OCI-LY1 (cell line): ENCODE data around the gene HYI.
"Not testable (repeated sequence)": the region's sequence is repeated elsewhere in the genome, so short reads cannot be mapped to it uniquely, and the experiment has no call there.

Source experiments
- H2AFZ ChIP-seq: fragments of 200-600 bp; sonication (generic), shearing (Covaris generic); 2 replicates; pipeline ENCODE4 v1.6.0; 2014; ENCODE audit warnings: antibody characterized with exemption, mild to moderate bottlenecking, low read length
- H3F3A ChIP-seq: fragments of 200-600 bp; sonication (generic), shearing (Covaris generic); 2 replicates; pipeline ENCODE4 v1.6.0; 2014; ENCODE audit warnings: mild to moderate bottlenecking, antibody characterized with exemption, low read length, moderate library complexity; ENCODE audit not compliant: insufficient read depth
- H3K27ac ChIP-seq: fragments of 200-600 bp; sonication (generic); 2 replicates; pipeline ENCODE4 v1.5.1; 2014; ENCODE audit warnings: low read length, mixed run types, mild to moderate bottlenecking, low read depth; ENCODE audit not compliant: poor library complexity, severe bottlenecking
- H3K27me3 ChIP-seq: fragments of 200-600 bp; sonication (generic); 2 replicates; pipeline ENCODE4 v1.6.0; 2014; ENCODE audit warnings: antibody characterized with exemption, mild to moderate bottlenecking, low read length, moderate library complexity; ENCODE audit not compliant: insufficient read depth
- H3K36me3 ChIP-seq: fragments of 200-600 bp; sonication (generic); 2 replicates; pipeline ENCODE4 v1.6.1; 2014; ENCODE audit warnings: mild to moderate bottlenecking, antibody characterized with exemption, low read length, moderate library complexity, mixed read lengths; ENCODE audit not compliant: insufficient read depth
- H3K4me1 ChIP-seq: fragments of 200-600 bp; sonication (generic); 2 replicates; pipeline ENCODE4 v1.5.1; 2014; ENCODE audit warnings: mild to moderate bottlenecking, low read length, moderate library complexity; ENCODE audit not compliant: insufficient read depth, severe bottlenecking
- H3K4me2 ChIP-seq: fragments of 200-600 bp; sonication (generic), shearing (Covaris generic); 2 replicates; pipeline ENCODE4 v1.6.1; 2014; ENCODE audit warnings: low read length
- H3K4me3 ChIP-seq: fragments of 200-600 bp; sonication (generic); 2 replicates; pipeline ENCODE4 v1.5.1; 2014; ENCODE audit warnings: low read length, low read depth, mild to moderate bottlenecking, mixed read lengths; ENCODE audit not compliant: poor library complexity, severe bottlenecking
- H3K79me2 ChIP-seq: fragments of 200-600 bp; shearing (Covaris generic); 2 replicates; pipeline ENCODE4 v1.6.1; 2016; ENCODE audit warnings: mixed run types, low read length, mixed read lengths; ENCODE audit not compliant: insufficient read depth
- H3K9ac ChIP-seq: fragments of 200-600 bp; sonication (generic), shearing (Covaris generic); 2 replicates; pipeline ENCODE4 v1.6.1; 2014; ENCODE audit warnings: mild to moderate bottlenecking, low read length, mixed read lengths
- H3K9me2 ChIP-seq: fragments of 200-600 bp; sonication (generic), shearing (Covaris generic); 2 replicates; pipeline ENCODE4 v1.6.1; 2014; ENCODE audit warnings: low read depth, mild to moderate bottlenecking, low read length, mixed read lengths
- H3K9me3 ChIP-seq: fragments of 200-600 bp; shearing (Covaris generic); 2 replicates; pipeline ENCODE4 v1.6.1; 2014; ENCODE audit warnings: low read length, mixed read lengths
- H4K20me1 ChIP-seq: fragments of 200-600 bp; sonication (generic), shearing (Covaris generic); 2 replicates; pipeline ENCODE4 v1.6.0; 2016; ENCODE audit warnings: mild to moderate bottlenecking, low read length; ENCODE audit not compliant: insufficient read depth
- EZH2 ChIP-seq: fragments of 200-600 bp; sonication (generic), shearing (Covaris generic); IDR thresholded peaks from 2 replicates; pipeline ENCODE4 v1.8.0; 2017; ENCODE audit warnings: borderline replicate concordance, mixed run types, mild to moderate bottlenecking, antibody characterized with exemption, low read length, moderate library complexity, mixed read lengths
- TF ChIP-seq, protein P1 (sequence below): fragments of 200-600 bp; sonication (generic), shearing (Covaris generic); IDR thresholded peaks from 2 replicates; pipeline ENCODE4 v1.5.1; 2017; ENCODE audit warnings: mild to moderate bottlenecking, antibody characterized with exemption, low read length, moderate library complexity, mixed read lengths

HYI gene

DNA sequence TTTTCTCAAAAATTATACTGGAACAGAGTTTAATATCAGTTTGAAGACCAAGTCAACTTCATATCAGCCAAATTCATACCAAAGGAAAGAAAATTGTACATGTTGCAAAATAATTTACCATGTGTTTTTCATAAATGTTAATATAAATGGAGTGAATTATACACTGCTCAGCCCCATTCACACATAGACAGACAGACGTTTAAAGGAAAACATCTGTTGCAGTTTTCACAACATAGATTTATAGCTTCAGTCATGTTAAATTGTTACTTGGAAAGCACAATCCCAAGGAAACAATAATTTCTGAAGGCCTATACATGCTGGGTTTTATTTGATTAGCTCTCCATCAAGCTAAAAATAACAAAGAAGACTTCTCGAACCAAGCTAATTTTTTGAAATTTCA lies 27.8 kb upstream of the HYI start:
- Histone ChIP-seq H3K79me2 (no peaks in the 10 kb centered on the region), H3K9ac (no peak overlapping the region), H3K9me2 (no peaks in the 10 kb centered on the region), H3K9me3 (0 out of 2 replicates have a peak, but pooled peaks cover 3% of the 10 kb centered on the region), H4K20me1 (no peaks in the 10 kb centered on the region), H2AFZ (no peak overlapping the region), H3K27ac (no peak overlapping the region), H3K27me3 (no peaks in the 10 kb centered on the region), H3K36me3 (no peaks in the 10 kb centered on the region), H3K4me1 (no peaks in the 10 kb centered on the region), H3K4me2 (no peak overlapping the region), H3K4me3 (no peak overlapping the region), H3F3A (no peaks in the 10 kb centered on the region)
- no peak for TF ChIP-seq EZH2
- TF ChIP-seq, protein P1, sequence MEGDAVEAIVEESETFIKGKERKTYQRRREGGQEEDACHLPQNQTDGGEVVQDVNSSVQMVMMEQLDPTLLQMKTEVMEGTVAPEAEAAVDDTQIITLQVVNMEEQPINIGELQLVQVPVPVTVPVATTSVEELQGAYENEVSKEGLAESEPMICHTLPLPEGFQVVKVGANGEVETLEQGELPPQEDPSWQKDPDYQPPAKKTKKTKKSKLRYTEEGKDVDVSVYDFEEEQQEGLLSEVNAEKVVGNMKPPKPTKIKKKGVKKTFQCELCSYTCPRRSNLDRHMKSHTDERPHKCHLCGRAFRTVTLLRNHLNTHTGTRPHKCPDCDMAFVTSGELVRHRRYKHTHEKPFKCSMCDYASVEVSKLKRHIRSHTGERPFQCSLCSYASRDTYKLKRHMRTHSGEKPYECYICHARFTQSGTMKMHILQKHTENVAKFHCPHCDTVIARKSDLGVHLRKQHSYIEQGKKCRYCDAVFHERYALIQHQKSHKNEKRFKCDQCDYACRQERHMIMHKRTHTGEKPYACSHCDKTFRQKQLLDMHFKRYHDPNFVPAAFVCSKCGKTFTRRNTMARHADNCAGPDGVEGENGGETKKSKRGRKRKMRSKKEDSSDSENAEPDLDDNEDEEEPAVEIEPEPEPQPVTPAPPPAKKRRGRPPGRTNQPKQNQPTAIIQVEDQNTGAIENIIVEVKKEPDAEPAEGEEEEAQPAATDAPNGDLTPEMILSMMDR = no peak

GRCh38 chr1:43479414-43479813 lies 25.7 kb upstream of the HYI start:
- no peak for TF ChIP-seq EZH2
- TF ChIP-seq, protein P1 = no peak
- no peak overlapping the region for H3K4me2 ChIP-seq
- no peak overlapping the region for H3K9ac ChIP-seq
- 0 out of 2 replicates have a peak, but pooled peaks cover 3% of the 10 kb centered on the region for H3K9me3 ChIP-seq
- H3K36me3 ChIP-seq = no peaks in the 10 kb centered on the region
- H4K20me1 ChIP-seq = no peaks in the 10 kb centered on the region
- H3K27ac ChIP-seq = no peak overlapping the region
- no peaks in the 10 kb centered on the region for H3K4me1 ChIP-seq
- no peaks in the 10 kb centered on the region for H3K27me3 ChIP-seq
- no peaks in the 10 kb centered on the region for H3F3A ChIP-seq
- H3K79me2 ChIP-seq = no peaks in the 10 kb centered on the region
- H3K4me3 ChIP-seq = no peak overlapping the region
- H2AFZ ChIP-seq = no peak overlapping the region
- no peaks in the 10 kb centered on the region for H3K9me2 ChIP-seq

GRCh38 chr1:43477716-43478115 lies 24.0 kb upstream of the HYI start:
- TF ChIP-seq, protein P1 = no peak
- no peak for TF ChIP-seq EZH2
- Histone ChIP-seq H3K79me2 (no peaks in the 10 kb centered on the region), H3K4me3 (no peak overlapping the region), H4K20me1 (no peaks in the 10 kb centered on the region), H3K9me2 (no peaks in the 10 kb centered on the region), H3K27me3 (no peaks in the 10 kb centered on the region), H3K27ac (no peak overlapping the region), H3K36me3 (no peaks in the 10 kb centered on the region), H3K4me1 (no peaks in the 10 kb centered on the region), H3K4me2 (no peak overlapping the region), H3F3A (no peaks in the 10 kb centered on the region), H3K9ac (no peak overlapping the region), H2AFZ (no peak overlapping the region), H3K9me3 (0 out of 2 replicates have a peak, but pooled peaks cover 3% of the 10 kb centered on the region)

GRCh38 chr1:43475611-43476401 lies 22.1 kb upstream of the HYI start:
- H3K36me3 ChIP-seq, H3F3A ChIP-seq, H2AFZ ChIP-seq, H4K20me1 ChIP-seq, H3K79me2 ChIP-seq, H3K9me3 ChIP-seq, H3K27ac ChIP-seq, H3K4me1 ChIP-seq, H3K9me2 ChIP-seq, H3K27me3 ChIP-seq, H3K4me3 ChIP-seq, H3K4me2 ChIP-seq, H3K9ac ChIP-seq: not testable (repeated sequence)
